ENCODE results near the gene URI1.

DNA sequence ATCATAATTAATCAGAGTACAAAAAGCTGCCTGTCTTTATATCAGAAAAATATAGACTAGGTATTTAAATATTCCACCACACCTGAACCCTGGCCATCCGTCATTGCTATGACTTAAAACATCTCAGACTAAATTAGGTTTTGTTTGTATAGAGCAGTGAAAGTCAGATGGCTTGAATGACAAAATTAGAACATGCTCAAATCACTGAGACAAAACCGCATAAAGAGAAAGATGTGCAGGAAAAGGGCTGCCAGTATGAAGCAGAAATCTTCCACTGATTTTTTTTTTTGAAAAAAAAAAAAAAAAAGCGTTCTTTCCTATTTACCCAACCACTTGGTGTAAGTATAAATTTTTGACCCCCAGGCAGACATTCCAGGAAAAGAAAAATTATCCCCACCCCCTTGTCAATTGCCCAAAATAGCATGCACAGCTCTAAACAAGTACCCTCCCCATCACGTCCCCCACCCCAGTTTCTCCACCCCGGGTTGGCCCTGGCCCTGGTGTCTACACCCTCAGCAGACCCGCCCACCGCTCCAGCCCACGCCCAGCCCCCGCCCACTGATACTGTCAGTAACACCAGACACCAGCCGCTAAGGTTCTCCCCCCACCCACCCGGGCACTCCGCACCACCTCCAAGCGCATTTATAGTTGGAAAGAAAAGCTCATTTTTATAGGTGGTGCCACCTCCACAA, 118.6 kb downstream of the URI1 start:
- TF ChIP-seq POLR2AphosphoS5 (IDR thresholded peaks at IDR 0.05; ENCODE audit: low read depth, low read length) = no peak
- TF ChIP-seq CTCF (IDR thresholded peaks at IDR 0.05) = no peak
- no peak for TF ChIP-seq SIN3A (IDR thresholded peaks at IDR 0.05; ENCODE audit: borderline replicate concordance, insufficient read depth, low read depth, low read length)
